CD4-positive, alpha-beta T cell treated with Interleukin-15 for 4 hours (primary cell): Measurements from ENCODE around the gene CLMN.

Source experiments
- DNase-seq: peaks from one replicate; pipeline ENCODE4 v3.0.0-alpha.2; 2020; ENCODE audit warnings: low spot score

CLMN gene

GRCh38 chr14:95344536-95344935, 24.8 kb upstream of the CLMN start:
- DNase-seq: no peak

GRCh38 chr14:95341564-95341963, 21.9 kb upstream of the CLMN start:
- no peak for DNase-seq

DNA sequence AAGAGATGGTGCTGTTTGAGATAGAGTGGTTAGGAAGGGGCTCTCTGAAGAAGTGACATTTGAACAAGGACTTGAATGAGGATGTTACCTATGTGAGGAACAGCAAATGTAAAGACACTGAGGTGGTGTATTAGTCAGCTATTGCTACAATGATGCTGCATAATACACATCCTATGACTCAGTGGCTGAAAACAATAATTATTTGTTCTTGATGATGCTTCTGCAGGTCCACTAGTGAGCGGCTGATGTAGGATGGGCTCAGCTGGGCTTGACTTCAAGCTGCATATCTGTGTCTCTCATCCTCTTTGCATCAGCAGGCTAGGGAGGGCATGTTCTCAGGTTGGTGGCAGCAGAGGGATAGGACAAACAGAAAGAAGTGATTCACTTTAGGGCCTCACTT, 21.4 kb upstream of the CLMN start:
- DNase-seq: no peak

GRCh38 chr14:95340201-95340697, 20.5 kb upstream of the CLMN start:
- DNase-seq: no peak

DNA sequence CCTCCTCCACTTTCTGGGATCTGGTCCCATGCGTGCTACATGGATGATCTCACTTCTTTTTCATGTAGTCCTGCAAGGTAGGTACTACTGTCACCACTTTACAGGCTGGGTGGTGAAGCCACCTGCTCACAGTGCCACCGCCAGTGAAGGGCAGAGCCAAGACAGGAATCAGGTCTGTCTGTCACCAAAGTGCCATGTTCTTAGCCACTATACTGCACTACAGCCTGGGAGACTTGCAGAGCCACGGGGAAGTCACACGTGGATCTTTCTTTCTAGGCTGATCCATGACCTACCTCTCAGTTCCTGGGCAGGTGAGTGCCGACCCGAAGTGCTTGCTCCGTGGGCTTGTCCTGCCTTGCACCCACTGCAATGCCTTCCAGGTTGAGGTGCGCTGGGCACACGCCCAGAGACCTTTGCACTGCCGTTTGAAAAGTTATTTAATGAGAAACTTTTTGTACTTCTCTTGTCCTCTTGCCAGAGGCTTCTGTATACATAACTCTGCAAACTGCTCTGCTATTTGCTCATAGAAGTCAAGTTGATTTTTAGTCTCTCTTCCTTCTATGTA, 19.7 kb upstream of the CLMN start:
- DNase-seq: no peak

- DNase-seq: no peak
These were observed 18.7 kb upstream of the CLMN start for GRCh38 chr14:95338436-95338835.

DNA sequence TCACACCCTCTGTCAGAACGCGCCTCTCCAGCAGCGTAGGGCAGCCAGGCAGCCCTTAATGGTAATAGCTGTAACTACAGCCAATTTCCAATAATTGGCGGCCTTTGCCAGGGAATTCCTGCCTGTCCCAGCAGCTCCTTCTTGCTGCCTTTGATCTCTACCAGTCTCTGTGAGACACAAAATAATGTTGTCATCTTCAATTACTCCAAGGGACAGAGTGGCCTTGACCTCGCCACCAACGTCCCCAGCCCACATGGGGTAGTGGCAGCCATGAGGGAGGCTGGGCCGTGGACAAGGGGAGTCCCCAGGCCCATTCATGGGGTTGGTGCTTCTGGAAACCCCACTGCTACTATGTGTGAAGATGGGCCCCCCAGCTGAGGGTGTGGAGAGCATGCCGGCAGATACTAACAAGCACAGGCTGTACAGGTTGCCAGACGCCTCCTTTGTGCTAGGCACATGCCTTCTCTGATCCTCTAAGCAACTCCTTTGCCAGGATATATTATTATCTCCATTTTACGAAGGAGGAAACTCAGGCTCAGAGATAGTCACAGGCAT, 17.4 kb upstream of the CLMN start:
- no peak for DNase-seq

GRCh38 chr14:95336192-95336760, 16.6 kb upstream of the CLMN start:
- no peak for DNase-seq

DNA sequence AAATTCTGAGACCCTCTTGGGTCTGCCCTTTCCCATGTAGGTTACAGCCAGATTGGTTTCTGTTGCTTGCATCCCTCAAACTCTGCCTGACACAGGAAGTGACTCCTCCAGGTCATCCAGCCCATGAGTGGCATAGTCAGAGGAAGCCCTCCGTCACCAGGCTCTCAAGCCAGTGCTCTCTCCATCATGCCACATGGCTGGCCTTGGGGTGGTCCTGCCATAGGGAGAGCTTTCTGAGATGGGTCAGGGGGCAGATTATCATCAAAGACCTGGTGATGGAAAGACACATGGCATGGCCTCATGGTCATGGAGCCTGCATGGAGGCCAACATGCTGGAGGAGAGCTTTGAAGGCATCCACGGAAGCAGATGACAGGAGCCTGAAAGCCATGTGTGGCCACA, 15.4 kb upstream of the CLMN start:
- no peak for DNase-seq

DNA sequence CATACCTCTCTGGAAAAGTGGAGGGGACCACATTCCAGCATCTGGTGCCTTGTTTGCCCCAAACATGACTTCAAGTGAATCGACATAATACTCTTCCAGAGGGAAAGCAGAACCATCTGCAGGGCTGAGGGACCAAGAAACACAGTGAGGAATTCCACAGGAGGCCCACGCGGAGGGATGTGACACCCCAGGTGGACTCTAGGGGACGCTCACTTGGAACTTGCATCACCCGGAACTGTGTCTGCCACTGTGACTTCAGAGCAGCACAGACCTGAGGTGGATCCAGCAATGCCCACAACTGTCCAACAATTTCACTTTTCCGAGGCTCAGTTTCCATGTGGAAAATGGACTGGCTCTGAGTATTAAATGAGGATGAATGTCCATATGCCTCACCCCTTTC, 14.3 kb upstream of the CLMN start:
- DNase-seq: no peak

GRCh38 chr14:95332641-95333040, 12.9 kb upstream of the CLMN start:
- DNase-seq: no peak

DNA sequence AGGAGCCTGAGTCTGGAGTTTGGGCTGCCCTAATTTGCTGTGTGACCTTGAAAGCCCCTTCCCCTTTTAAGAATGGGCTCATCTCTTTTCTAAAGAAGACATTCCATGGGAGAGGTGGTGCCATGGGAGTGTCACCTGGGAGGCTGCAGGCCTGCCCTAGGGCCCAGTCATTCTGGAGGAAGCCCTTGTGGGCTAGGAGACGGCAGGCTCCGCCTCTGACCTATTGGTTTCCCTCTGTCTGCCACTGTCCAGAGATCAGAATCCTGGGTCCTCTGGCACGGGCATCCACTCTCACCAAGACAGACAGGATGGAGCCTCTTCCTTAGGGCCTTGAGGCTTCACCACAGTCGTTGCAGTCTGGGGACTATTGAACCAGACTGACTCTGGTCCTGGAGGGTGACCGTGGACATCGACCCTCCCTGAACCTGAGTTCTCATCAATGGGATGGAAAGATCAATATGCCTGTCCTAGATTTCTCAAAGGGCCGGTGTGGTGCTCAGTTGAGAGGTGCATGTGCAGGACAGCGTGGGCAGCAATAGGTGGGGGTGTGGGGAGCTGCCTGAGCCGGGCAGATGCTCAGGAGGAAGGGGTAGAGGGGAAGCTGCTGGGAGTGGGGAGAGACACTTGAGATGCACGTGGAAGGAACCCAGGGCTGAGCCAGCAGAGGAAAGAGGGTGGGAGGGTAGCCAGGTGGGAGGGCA, 12.2 kb upstream of the CLMN start:
- no peak for DNase-seq

- DNase-seq: no peak
These were observed 11.1 kb upstream of the CLMN start for GRCh38 chr14:95330591-95331370.

- DNase-seq: no peak
These were observed 10.2 kb upstream of the CLMN start for GRCh38 chr14:95329941-95330340.

DNA sequence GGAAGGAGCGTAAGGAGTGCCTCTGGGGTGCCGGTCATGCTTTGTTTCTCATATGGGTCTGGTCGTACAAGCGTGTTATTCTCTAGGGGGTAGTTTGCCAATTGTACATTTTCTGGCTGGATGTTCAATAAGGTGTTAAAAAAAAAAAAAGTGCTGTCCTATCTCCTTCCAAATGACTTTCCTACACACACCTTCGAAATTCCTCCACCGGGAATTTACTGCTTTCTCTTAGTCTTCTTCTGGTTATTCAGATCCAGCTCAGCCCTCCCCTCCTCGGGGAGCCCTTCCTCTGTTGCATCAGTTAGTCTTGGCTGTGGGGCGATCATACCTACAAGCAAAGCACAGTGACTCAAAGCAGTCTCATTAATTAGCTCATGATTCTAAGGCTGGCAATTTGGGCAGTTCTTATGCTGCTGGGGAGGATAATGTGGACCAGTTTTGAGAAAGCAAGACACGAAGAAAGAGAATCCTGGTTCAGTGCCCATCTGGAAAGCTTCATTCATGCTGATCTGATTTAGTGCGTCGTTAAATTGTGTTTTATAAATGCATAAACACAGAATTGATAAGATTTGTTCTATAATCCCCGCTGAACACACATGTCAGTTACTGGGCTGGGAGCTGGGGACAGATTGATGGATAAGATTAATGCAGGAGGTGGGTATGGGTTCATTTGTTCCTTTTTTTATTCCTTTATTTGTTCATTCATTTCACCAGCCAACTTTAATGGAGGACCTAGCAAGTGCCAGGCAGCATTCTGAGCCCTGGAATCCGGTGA, 9.2 kb upstream of the CLMN start:
- DNase-seq: no peak

- no peak for DNase-seq
These were observed 8.1 kb upstream of the CLMN start for GRCh38 chr14:95327558-95328374.

GRCh38 chr14:95326987-95327386, 7.3 kb upstream of the CLMN start:
- no peak for DNase-seq

GRCh38 chr14:95323917-95324316, 4.2 kb upstream of the CLMN start:
- no peak for DNase-seq

DNA sequence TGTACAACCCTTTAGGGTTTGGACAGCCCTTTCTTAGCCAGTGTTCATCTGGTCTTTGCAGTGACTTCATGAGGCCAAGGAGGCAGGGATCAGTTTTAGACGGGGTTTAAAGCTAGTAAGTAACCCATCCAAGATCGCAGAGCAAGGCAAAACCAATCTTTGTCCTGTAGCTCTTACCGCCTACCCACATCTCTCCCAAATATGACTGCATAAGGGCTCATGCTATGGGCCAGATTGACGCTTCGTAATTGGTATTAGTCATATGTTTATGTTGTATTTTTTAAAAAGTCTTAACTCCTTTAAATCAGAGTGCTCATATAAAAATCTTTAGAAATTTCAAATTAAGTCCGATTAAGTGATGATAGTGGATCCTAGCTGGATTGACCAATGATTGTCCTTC, 3.7 kb upstream of the CLMN start:
- no peak for DNase-seq

DNA sequence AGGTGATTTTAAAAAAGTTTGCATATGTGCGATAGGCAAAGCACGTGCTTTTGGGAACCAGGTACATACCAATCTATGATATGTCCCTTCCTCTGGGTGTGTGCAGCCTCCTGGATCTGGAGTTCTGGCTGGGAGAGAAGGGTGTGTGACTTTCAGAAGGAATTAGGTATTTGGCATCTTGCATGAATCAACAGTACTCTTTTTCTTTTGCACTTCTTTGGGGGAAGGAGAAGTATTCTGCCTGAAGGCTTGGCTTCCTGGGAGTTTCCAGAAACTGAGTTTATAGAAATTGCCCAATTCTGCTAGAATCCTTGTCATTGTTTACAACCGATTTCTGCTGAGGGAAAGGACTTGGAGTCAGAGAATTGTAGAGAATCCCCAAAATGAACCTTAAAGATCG, 2.9 kb upstream of the CLMN start:
- DNase-seq: no peak
